ENCODE measurements around the gene PARD3.
A peak's percentile ranks its signal among the peaks of the same experiment; 100 is the strongest.

PARD3 gene

DNA sequence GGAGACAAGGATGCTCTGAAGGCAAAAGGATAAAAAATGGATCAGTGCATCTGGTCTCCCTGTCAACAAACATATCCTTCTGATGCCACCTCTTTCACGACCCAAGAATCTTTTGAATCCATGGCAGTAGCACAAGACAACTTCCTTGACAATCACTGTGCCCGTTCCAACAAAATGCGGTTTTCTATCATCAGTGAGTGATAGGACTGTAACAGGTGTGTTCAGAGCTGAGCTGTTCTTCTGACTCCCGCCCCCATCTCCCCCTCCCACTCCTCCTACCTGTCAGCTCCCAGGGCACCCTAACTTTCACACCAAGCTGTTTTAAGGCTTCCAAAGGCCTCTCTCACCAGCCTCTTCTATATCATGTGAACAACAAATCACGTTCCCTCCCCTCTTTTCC, 74.8 kb downstream of the PARD3 start:
- TF ChIP-seq, protein P1, sequence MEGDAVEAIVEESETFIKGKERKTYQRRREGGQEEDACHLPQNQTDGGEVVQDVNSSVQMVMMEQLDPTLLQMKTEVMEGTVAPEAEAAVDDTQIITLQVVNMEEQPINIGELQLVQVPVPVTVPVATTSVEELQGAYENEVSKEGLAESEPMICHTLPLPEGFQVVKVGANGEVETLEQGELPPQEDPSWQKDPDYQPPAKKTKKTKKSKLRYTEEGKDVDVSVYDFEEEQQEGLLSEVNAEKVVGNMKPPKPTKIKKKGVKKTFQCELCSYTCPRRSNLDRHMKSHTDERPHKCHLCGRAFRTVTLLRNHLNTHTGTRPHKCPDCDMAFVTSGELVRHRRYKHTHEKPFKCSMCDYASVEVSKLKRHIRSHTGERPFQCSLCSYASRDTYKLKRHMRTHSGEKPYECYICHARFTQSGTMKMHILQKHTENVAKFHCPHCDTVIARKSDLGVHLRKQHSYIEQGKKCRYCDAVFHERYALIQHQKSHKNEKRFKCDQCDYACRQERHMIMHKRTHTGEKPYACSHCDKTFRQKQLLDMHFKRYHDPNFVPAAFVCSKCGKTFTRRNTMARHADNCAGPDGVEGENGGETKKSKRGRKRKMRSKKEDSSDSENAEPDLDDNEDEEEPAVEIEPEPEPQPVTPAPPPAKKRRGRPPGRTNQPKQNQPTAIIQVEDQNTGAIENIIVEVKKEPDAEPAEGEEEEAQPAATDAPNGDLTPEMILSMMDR (IDR thresholded peaks at IDR 0.05; ENCODE audit: low read depth, low read length) = no peak
- H3K4me3 ChIP-seq (replicated peaks in 1 of 2; ENCODE audit: low read depth in 2 of 2, low read length in 2 of 2) = peak overlapping the region; percentile 4 to 27
- no peak for DNase-seq (ENCODE audit: low read depth in 2 of 2)

DNA sequence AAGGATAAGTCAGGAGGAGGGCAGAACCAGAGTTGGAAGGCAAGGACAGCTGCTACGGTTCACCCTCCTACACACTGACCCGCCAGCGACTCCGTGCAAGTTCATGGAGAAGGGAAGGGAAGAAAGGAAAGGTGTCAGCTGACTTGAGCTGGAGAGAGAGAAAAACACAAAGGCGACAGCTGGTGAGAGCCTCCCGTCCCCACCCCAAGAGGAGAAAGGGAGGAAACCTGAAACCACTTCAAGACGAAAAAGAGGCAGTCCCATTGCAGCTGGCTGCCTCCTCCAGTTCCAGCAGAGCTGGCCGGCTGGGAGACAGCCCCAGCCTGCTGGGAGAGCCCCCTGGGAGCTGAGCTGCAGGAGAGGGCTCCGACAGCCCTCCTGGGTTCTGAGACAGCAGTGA, 75.2 kb downstream of the PARD3 start:
- TF ChIP-seq, protein P1 (IDR thresholded peaks at IDR 0.05; ENCODE audit: low read depth, low read length) = no peak
- DNase-seq (ENCODE audit: low read depth in 2 of 2) = peak; percentile 80 to 95
- H3K4me3 ChIP-seq (replicated peaks in 1 of 2; ENCODE audit: low read depth in 2 of 2, low read length in 2 of 2) = peak overlapping the region; percentile 4 to 27

DNA sequence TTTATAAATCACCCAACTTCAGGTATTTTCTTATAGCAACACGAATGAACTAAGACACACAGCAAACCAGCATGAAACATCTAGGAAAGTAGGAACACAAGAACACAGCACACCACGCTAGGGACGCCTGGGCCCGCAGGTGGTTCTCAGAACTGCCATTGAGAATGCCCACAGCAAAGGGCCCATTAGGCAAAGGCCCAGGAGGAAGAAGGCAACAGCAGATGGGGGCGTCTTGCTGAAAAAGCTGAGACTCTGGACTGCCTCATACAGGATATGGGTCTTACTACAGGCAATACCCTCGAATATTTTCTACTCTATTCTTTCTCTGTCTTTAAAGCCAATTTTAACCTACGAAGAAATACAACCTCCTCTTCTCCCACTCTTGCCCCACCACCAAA, 77.3 kb downstream of the PARD3 start:
- no peak overlapping the region for H3K4me3 ChIP-seq (replicated peaks in 1 of 2; ENCODE audit: low read depth in 2 of 2, low read length in 2 of 2)
- DNase-seq (ENCODE audit: low read depth in 2 of 2) = no peak

DNA sequence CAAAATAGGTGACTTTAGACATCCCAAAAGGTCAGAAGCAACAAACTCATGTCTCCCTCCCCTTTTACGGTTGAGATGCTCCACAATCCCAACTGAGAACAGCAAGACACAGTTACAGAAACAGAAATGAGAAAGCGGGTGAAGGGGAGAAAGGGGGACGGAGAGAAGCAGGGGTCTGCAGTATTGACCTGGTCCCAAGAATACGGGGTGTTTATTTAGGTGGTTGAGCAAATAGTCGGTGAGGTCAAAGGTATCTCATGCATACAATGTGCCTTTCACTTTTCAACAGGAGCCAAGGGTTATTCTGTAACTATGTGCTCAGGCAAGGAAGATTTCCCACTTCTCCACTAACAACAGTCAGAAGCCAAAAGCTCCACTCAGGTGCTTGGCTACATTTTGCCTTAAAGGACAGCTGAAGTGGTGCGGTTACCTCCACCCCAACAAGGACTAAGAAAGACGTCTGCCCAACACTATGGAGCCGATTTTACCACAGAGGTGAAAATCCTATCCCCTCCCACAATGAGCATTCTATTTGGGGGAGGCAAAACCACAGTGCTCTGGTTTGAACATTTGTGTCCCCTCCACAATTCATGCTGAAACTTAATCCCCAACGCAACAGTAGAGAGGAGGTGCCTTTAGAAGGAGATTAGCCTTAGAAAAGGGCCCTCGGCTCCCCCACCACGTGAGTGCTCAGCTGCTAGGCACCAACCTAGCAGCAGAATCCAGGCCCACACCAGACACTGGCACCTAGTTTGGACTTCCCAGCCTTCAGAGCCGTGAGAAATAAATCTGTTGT, 77.9 kb downstream of the PARD3 start:
- H3K4me3 ChIP-seq (replicated peaks in 1 of 2; ENCODE audit: low read depth in 2 of 2, low read length in 2 of 2) = no peak overlapping the region
- TF ChIP-seq, protein P1 (IDR thresholded peaks at IDR 0.05; ENCODE audit: low read depth, low read length) = no peak
- DNase-seq (ENCODE audit: low read depth in 2 of 2) = no peak

More for the DNA sequence above, 77.3 kb downstream of the PARD3 start:
- TF ChIP-seq, protein P1 (IDR thresholded peaks at IDR 0.05; ENCODE audit: low read depth, low read length) = no peak

DNA sequence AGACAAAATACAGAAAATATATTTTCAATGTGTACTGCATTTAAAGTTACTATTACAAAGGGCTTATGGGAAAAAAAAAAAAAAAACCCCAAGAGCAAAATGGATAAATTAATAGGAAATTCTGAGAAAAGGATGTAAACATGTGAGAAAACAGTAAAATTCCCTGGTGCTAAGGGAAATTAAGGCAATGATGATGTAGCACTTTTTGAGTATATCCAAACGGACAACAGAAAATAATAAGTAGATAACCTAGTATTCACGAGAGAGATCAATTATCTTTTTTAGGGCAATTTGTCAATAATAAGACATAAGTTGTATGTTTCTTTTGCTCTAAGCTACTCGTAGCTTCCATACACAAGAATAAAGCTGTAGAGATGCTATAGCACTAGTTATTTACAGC, 80.2 kb downstream of the PARD3 start:
- TF ChIP-seq, protein P1 (IDR thresholded peaks at IDR 0.05; ENCODE audit: low read depth, low read length) = no peak
- no peak for DNase-seq (ENCODE audit: low read depth in 2 of 2)
- H3K4me3 ChIP-seq (replicated peaks in 1 of 2; ENCODE audit: low read depth in 2 of 2, low read length in 2 of 2) = no peak overlapping the region

DNA sequence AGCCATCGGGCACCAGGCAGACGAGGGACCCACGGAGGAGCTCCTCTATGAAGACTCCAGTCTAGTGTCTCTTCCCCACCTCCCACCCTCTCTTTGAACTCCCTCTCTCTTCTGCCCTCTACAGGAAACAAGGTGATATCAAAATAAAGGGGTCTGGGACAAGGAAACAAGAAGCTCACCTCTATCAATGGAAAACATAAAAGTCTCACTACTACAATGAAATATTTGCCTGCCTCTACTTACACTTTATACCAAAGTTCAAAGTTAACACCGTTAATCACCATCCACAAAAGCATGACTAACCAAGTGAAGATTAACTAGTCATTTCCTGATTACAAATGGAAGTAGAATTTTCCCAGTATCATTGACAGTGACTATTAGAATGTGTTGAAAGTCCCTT, 82.2 kb downstream of the PARD3 start:
- DNase-seq (ENCODE audit: low read depth in 2 of 2) = peak in 1 of 2 donors; percentile 74
- no peak overlapping the region for H3K4me3 ChIP-seq (replicated peaks in 1 of 2; ENCODE audit: low read depth in 2 of 2, low read length in 2 of 2)

More for the DNA sequence above, 82.2 kb downstream of the PARD3 start:
- TF ChIP-seq, protein P1 (IDR thresholded peaks at IDR 0.05; ENCODE audit: low read depth, low read length) = peak; percentile 30
